ENCODE results near the gene PCBP4. TPM values are rescaled to one million over a fixed set of nuclear protein-coding genes. Genes with fewer than 3 reads are reported as not detected.

Gene PCBP4
- total RNA-seq, 1 experiment from 2014 or later, result 28.7 TPM

DNA sequence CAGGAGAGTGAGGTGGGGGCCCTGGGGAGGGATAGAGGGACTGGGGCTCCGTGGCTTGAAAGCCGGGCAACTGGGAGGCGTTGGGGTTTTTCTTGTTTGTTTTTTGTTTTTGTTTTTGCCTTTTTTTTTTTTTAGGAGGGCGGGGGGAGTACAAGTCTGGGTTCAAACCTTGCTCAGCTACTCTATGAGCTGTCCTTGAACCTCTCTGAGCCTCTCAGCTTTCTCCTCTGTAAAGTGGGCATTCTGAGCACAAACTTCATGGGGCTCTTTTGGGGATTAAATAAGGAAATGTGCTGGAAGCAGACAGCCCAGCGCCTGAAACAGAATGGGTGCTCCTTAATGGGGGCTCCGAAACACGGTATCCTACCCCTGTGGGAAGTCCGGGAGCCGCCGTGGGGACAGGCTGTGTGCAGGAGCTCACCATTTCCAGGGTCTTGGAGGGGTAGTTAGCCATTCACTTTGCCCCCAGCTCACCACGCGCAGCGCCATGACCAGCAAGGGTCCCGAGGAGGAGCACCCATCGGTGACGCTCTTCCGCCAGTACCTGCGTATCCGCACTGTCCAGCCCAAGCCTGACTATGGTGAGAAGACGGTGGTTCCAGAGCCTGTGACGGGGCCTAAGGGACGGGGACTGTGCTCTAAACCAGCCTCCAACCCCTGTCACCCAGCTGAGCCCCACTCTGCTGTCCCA, 16.5 kb upstream of the PCBP4 start (continued):
- TF ChIP-seq, protein P1, sequence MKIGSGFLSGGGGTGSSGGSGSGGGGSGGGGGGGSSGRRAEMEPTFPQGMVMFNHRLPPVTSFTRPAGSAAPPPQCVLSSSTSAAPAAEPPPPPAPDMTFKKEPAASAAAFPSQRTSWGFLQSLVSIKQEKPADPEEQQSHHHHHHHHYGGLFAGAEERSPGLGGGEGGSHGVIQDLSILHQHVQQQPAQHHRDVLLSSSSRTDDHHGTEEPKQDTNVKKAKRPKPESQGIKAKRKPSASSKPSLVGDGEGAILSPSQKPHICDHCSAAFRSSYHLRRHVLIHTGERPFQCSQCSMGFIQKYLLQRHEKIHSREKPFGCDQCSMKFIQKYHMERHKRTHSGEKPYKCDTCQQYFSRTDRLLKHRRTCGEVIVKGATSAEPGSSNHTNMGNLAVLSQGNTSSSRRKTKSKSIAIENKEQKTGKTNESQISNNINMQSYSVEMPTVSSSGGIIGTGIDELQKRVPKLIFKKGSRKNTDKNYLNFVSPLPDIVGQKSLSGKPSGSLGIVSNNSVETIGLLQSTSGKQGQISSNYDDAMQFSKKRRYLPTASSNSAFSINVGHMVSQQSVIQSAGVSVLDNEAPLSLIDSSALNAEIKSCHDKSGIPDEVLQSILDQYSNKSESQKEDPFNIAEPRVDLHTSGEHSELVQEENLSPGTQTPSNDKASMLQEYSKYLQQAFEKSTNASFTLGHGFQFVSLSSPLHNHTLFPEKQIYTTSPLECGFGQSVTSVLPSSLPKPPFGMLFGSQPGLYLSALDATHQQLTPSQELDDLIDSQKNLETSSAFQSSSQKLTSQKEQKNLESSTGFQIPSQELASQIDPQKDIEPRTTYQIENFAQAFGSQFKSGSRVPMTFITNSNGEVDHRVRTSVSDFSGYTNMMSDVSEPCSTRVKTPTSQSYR (CRISPR knock-in tag; IDR thresholded peaks at IDR 0.05), result no peak
- TF ChIP-seq GABPB1 (CRISPR knock-in tag; IDR thresholded peaks at IDR 0.05), result 0 out of 2 replicates have a peak, but pooled peaks have one; percentile 9

GRCh38 chr3:51982838-51983577, 15.8 kb upstream of the PCBP4 start, which contains the start of gene ACY1:
TSS of gene ACY1 (plus strand) at chr3:51983535. CDS start at chr3:51984065, 530 bp downstream.
- peak within 1 kb of the TSS; percentile 96 for H3K27ac Mint-ChIP-seq
- POLR2A ChIA-PET, result interaction anchor here (0.8 to 2.4 kb wide), 10 partner anchors 9 to 172 kb away, joined by 3 to 23 read pairs (median 6); partner anchors contain the start of genes ABHD14B, PCBP4, POC1A and RPL29
- H3K9me3 Mint-ChIP-seq, result no peaks in the 10 kb centered on the region
- peak; percentile 85 for DNase-seq (ENCODE audit: low spot score)
- H3K27me3 Mint-ChIP-seq (ENCODE audit: low read depth), result peaks cover 3% of the 10 kb centered on the region; the same call in 1 of the 2 replicates
- peak; percentile 78 for ATAC-seq
- CTCF ChIA-PET, result interaction anchor here (1.0 to 4.4 kb wide), 27 partner anchors 9 to 402 kb away, joined by 3 to 60 read pairs (median 5); partner anchors contain the start of genes ABHD14A, ABHD14B, DUSP7 and GPR62
- peak within 1 kb of the TSS; percentile 84 for H3K4me3 Mint-ChIP-seq
- peaks cover 21% of the 10 kb centered on the region for H3K4me1 Mint-ChIP-seq
- peaks cover 2% of the 10 kb centered on the region; the same call in 1 of the 2 replicates for H3K36me3 Mint-ChIP-seq
- TF ChIP-seq ZBTB43 (CRISPR knock-in tag; IDR thresholded peaks at IDR 0.05), result no peak
- TF ChIP-seq ZNF121 (CRISPR knock-in tag; IDR thresholded peaks at IDR 0.05), result no peak
- TF ChIP-seq, protein P2, sequence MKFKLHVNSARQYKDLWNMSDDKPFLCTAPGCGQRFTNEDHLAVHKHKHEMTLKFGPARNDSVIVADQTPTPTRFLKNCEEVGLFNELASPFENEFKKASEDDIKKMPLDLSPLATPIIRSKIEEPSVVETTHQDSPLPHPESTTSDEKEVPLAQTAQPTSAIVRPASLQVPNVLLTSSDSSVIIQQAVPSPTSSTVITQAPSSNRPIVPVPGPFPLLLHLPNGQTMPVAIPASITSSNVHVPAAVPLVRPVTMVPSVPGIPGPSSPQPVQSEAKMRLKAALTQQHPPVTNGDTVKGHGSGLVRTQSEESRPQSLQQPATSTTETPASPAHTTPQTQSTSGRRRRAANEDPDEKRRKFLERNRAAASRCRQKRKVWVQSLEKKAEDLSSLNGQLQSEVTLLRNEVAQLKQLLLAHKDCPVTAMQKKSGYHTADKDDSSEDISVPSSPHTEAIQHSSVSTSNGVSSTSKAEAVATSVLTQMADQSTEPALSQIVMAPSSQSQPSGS (CRISPR knock-in tag; IDR thresholded peaks at IDR 0.05; ENCODE audit: borderline replicate concordance, low read depth), result no peak
- TF ChIP-seq ZNF396 (CRISPR knock-in tag; IDR thresholded peaks at IDR 0.05; ENCODE audit: borderline replicate concordance), result no peak
- peak; percentile 72; the same call in 1 of the 2 replicates for TF ChIP-seq ELF4 (CRISPR knock-in tag; IDR thresholded peaks at IDR 0.05; ENCODE audit: low read depth)
- TF ChIP-seq, protein P3, sequence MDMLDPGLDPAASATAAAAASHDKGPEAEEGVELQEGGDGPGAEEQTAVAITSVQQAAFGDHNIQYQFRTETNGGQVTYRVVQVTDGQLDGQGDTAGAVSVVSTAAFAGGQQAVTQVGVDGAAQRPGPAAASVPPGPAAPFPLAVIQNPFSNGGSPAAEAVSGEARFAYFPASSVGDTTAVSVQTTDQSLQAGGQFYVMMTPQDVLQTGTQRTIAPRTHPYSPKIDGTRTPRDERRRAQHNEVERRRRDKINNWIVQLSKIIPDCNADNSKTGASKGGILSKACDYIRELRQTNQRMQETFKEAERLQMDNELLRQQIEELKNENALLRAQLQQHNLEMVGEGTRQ (CRISPR knock-in tag; IDR thresholded peaks at IDR 0.05), result peak; percentile 93
- TF ChIP-seq STAT6 (CRISPR knock-in tag; conservative IDR thresholded peaks at IDR 0.05; ENCODE audit: low read depth), result no peak
- TF ChIP-seq CREM (CRISPR knock-in tag; IDR thresholded peaks at IDR 0.05), result peak; percentile 58; the same call in 1 of the 2 replicates
- TF ChIP-seq ZNF416 (CRISPR knock-in tag; IDR thresholded peaks at IDR 0.05), result no peak
- TF ChIP-seq ATF6 (CRISPR knock-in tag; IDR thresholded peaks at IDR 0.05), result no peak
- peak; percentile 39; the same call in 1 of the 2 replicates for TF ChIP-seq JUN (CRISPR knock-in tag; IDR thresholded peaks at IDR 0.05)
- TF ChIP-seq, protein P4, sequence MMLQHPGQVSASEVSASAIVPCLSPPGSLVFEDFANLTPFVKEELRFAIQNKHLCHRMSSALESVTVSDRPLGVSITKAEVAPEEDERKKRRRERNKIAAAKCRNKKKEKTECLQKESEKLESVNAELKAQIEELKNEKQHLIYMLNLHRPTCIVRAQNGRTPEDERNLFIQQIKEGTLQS (CRISPR knock-in tag; conservative IDR thresholded peaks at IDR 0.05), result no peak
- TF ChIP-seq JAZF1 (CRISPR knock-in tag; IDR thresholded peaks at IDR 0.05), result no peak
- TF ChIP-seq MYBL2 (CRISPR knock-in tag; IDR thresholded peaks at IDR 0.05), result peak; percentile 17; the same call in 1 of the 2 replicates
- TF ChIP-seq NFATC4 (CRISPR knock-in tag; IDR thresholded peaks at IDR 0.05), result no peak
- peak; percentile 91 for TF ChIP-seq TEAD1 (CRISPR knock-in tag; IDR thresholded peaks at IDR 0.05)
- TF ChIP-seq CBFB (CRISPR knock-in tag; IDR thresholded peaks at IDR 0.05; ENCODE audit: low read depth), result no peak
- no peak for TF ChIP-seq ZNF219 (CRISPR knock-in tag; IDR thresholded peaks at IDR 0.05; ENCODE audit: borderline replicate concordance)
- TF ChIP-seq RELA (CRISPR knock-in tag; IDR thresholded peaks at IDR 0.05; ENCODE audit: borderline replicate concordance), result no peak
- no peak for TF ChIP-seq ZNF138 (CRISPR knock-in tag; conservative IDR thresholded peaks at IDR 0.05)
- no peak for TF ChIP-seq TEAD4 (CRISPR knock-in tag; IDR thresholded peaks at IDR 0.05)
